Measurements from ENCODE around the gene NT5E. TPM values are rescaled to one million over a fixed set of nuclear protein-coding genes. Genes with fewer than 3 reads are reported as not detected.
"Not testable (repeated sequence)": the region's sequence is repeated elsewhere in the genome, so short reads cannot be mapped to it uniquely, and the experiment has no call there.

NT5E gene
- total RNA-seq = 35.4 TPM
- long read RNA-seq, transcript NT5E-201 (9 exons, 3,548 nt) = major isoform, 10 of 40 reads
- long read RNA-seq, partial matches to known transcripts = 5 of 40 reads
- long read RNA-seq, other reads (novel, unspliced or antisense) = 20 of 40 reads

- peak; percentile 94 for DNase-seq (ENCODE audit: low spot score)
These were observed at the start of gene NT5E for GRCh38 chr6:85449818-85450759. NT5E (plus strand) TSS chr6:85450083; CDS start chr6:85450140, 57 bp downstream.

- no peak for DNase-seq (ENCODE audit: low spot score)
These were observed 49.6 kb upstream of the NT5E start for GRCh38 chr6:85400331-85400730.

- no peak for DNase-seq (ENCODE audit: low spot score)
These were observed 48.5 kb upstream of the NT5E start for GRCh38 chr6:85401186-85402021.

- no peak for DNase-seq (ENCODE audit: low spot score)
These were observed 47.8 kb upstream of the NT5E start for GRCh38 chr6:85402071-85402470.

- no peak for DNase-seq (ENCODE audit: low spot score)
These were observed 47.0 kb upstream of the NT5E start for GRCh38 chr6:85402922-85403321.

GRCh38 chr6:85403331-85404015 lies 46.4 kb upstream of the NT5E start:
- DNase-seq (ENCODE audit: low spot score) = no peak

- not testable (repeated sequence) for DNase-seq (ENCODE audit: low spot score)
These were observed 45.8 kb upstream of the NT5E start for GRCh38 chr6:85404016-85404563.

- no peak for DNase-seq (ENCODE audit: low spot score)
These were observed 45.2 kb upstream of the NT5E start for GRCh38 chr6:85404564-85405174.

- DNase-seq (ENCODE audit: low spot score) = no peak
These were observed 44.6 kb upstream of the NT5E start for GRCh38 chr6:85405175-85405852.

GRCh38 chr6:85405853-85406198 lies 44.1 kb upstream of the NT5E start:
- no peak for DNase-seq (ENCODE audit: low spot score)

GRCh38 chr6:85406641-85407075 lies 43.2 kb upstream of the NT5E start:
- no peak for DNase-seq (ENCODE audit: low spot score)

- no peak for DNase-seq (ENCODE audit: low spot score)
These were observed 41.8 kb upstream of the NT5E start for GRCh38 chr6:85408039-85408438.

- no peak for DNase-seq (ENCODE audit: low spot score)
These were observed 36.9 kb upstream of the NT5E start for GRCh38 chr6:85412911-85413430.

- DNase-seq (ENCODE audit: low spot score) = no peak
These were observed 33.8 kb upstream of the NT5E start for GRCh38 chr6:85416049-85416448.

- DNase-seq (ENCODE audit: low spot score) = no peak
These were observed 33.1 kb upstream of the NT5E start for GRCh38 chr6:85416766-85417165.

GRCh38 chr6:85417336-85417735 lies 32.5 kb upstream of the NT5E start:
- no peak for DNase-seq (ENCODE audit: low spot score)

- no peak for DNase-seq (ENCODE audit: low spot score)
These were observed 31.8 kb upstream of the NT5E start for GRCh38 chr6:85418059-85418458.

GRCh38 chr6:85419046-85419759 lies 30.7 kb upstream of the NT5E start:
- no peak for DNase-seq (ENCODE audit: low spot score)

- DNase-seq (ENCODE audit: low spot score) = no peak
These were observed 29.3 kb upstream of the NT5E start for GRCh38 chr6:85420551-85420950.

All from mesenteric fat pad (tissue), 1 donor.